Activated CD4-positive, alpha-beta T cell treated with anti-CD3 and anti-CD28 coated beads for 24 hours (primary cell): ENCODE data around the gene SLC16A3.

ENCODE experiments used
- DNase-seq, 2 donors: peaks; one replicate each; pipeline ENCODE4 v3.0.0-alpha.2; 2020; ENCODE audit warnings: low read depth in 2 of 2

The SLC16A3 gene

GRCh38 chr17:82287013-82287867 lies 58.4 kb downstream of the SLC16A3 start:
- DNase-seq: no peak

GRCh38 chr17:82287868-82288801 lies 59.3 kb downstream of the SLC16A3 start:
- DNase-seq: no peak
